ENCODE data around the gene ZNF205. TPM values are rescaled to one million over a fixed set of nuclear protein-coding genes. Genes with fewer than 3 reads are reported as not detected.
"Not testable (repeated sequence)": the region's sequence is repeated elsewhere in the genome, so short reads cannot be mapped to it uniquely, and the experiment has no call there.

ZNF205 gene
- total RNA-seq, 1 donor from 2014 or later: 15.4 TPM

DNA sequence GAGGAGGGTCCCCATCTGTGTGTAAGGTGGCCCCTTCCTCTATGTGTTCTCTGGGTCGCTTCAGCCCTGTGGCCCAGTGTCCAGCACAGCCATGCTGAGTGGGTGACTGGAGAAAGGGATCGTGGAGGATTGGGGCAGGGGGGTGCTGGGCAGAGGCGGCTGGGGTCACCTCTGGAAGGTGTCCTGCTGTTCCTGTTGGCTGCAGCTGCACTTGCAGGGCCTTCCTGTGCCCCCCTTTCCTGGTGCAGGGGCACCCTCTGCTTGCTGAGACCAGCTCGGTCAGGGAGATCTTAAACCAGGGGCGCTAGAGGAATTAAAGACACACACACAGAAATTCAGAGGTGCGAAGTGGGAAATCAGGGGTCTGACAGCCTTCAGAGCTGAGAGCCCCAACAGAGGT lies 35.8 kb upstream of the ZNF205 start:
- Histone ChIP-seq H3K27ac (ENCODE audit: low read depth, low read length) (no peak overlapping the region), H4K20me1 (ENCODE audit: insufficient read depth, low read length) (no peaks in the 10 kb centered on the region), H3K27me3 (ENCODE audit: insufficient read depth, low read length) (peaks cover 24% of the 10 kb centered on the region), H3K4me2 (ENCODE audit: low read length) (no peak overlapping the region), H3K4me1 (ENCODE audit: insufficient read depth, low read length) (no peaks in the 10 kb centered on the region), H3K36me3 (ENCODE audit: insufficient read depth, low read length) (no peaks in the 10 kb centered on the region), H3K79me2 (ENCODE audit: insufficient read depth, low read length) (no peaks in the 10 kb centered on the region), H3K4me3 (ENCODE audit: insufficient read depth, low read depth, low read length) (no peak overlapping the region), H3K9me3 (ENCODE audit: insufficient read depth, low read depth, low read length) (no peaks in the 10 kb centered on the region), H2AFZ (ENCODE audit: low read depth, low read length) (no peak overlapping the region), H3K9ac (ENCODE audit: low read length) (no peak overlapping the region)
- Mint-ChIP-seq H3K4me3 (ENCODE audit: unreplicated experiment) (no peak overlapping the region), H3K27me3 (ENCODE audit: low read depth, unreplicated experiment) (peaks cover 47% of the 10 kb centered on the region), H3K4me1 (ENCODE audit: low read depth, unreplicated experiment) (no peaks in the 10 kb centered on the region), H3K9me3 (ENCODE audit: unreplicated experiment) (peaks cover 13% of the 10 kb centered on the region), H3K27ac (ENCODE audit: unreplicated experiment) (no peak overlapping the region), H3K36me3 (ENCODE audit: low read depth, unreplicated experiment) (no peaks in the 10 kb centered on the region)
- no peak for DNase-seq (ENCODE audit: low read depth)
- FAIRE-seq: no peak
- TF ChIP-seq CTCF (IDR thresholded peaks at IDR 0.05; ENCODE audit: insufficient read depth, low read depth, low read length) (no peak), EZH2 (IDR thresholded peaks at IDR 0.05; ENCODE audit: insufficient read depth, low read length) (no peak)

DNA sequence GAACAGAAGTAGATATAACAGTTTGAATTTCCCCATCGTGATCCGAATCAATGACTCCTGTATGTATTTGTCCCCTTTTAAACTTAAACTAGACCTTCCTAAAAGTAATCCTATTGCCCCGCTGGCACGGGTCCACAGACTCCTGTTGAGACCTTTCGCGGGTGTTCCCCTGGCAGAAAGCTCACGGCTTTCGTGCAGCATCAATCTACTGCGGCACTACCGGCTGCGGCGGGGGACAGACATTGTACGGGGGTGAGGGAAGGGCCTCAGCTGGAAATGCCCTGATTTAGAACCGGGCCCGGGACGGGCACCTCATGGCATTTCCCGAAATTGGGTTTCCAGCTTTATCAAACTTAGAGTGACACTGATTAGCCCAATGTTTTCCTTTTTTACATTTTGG lies 32.4 kb upstream of the ZNF205 start:
- Histone ChIP-seq H2AFZ (ENCODE audit: low read depth, low read length) (no peak overlapping the region), H3K4me1 (ENCODE audit: insufficient read depth, low read length) (no peaks in the 10 kb centered on the region), H3K79me2 (ENCODE audit: insufficient read depth, low read length) (no peaks in the 10 kb centered on the region), H4K20me1 (ENCODE audit: insufficient read depth, low read length) (no peaks in the 10 kb centered on the region), H3K36me3 (ENCODE audit: insufficient read depth, low read length) (no peaks in the 10 kb centered on the region), H3K9ac (ENCODE audit: low read length) (no peak overlapping the region), H3K27ac (ENCODE audit: low read depth, low read length) (no peak overlapping the region), H3K4me2 (ENCODE audit: low read length) (no peak overlapping the region), H3K27me3 (ENCODE audit: insufficient read depth, low read length) (peaks cover 22% of the 10 kb centered on the region), H3K9me3 (ENCODE audit: insufficient read depth, low read depth, low read length) (no peaks in the 10 kb centered on the region), H3K4me3 (ENCODE audit: insufficient read depth, low read depth, low read length) (no peak overlapping the region)
- Mint-ChIP-seq H3K9me3 (ENCODE audit: unreplicated experiment) (peaks cover 11% of the 10 kb centered on the region), H3K4me1 (ENCODE audit: low read depth, unreplicated experiment) (no peaks in the 10 kb centered on the region), H3K27me3 (ENCODE audit: low read depth, unreplicated experiment) (peaks cover 27% of the 10 kb centered on the region), H3K4me3 (ENCODE audit: unreplicated experiment) (no peak overlapping the region), H3K36me3 (ENCODE audit: low read depth, unreplicated experiment) (no peaks in the 10 kb centered on the region), H3K27ac (ENCODE audit: unreplicated experiment) (no peak overlapping the region)
- no peak for TF ChIP-seq CTCF (IDR thresholded peaks at IDR 0.05; ENCODE audit: insufficient read depth, low read depth, low read length)
- no peak for TF ChIP-seq EZH2 (IDR thresholded peaks at IDR 0.05; ENCODE audit: insufficient read depth, low read length)
- FAIRE-seq (no peak), DNase-seq (ENCODE audit: low read depth) (no peak)

DNA sequence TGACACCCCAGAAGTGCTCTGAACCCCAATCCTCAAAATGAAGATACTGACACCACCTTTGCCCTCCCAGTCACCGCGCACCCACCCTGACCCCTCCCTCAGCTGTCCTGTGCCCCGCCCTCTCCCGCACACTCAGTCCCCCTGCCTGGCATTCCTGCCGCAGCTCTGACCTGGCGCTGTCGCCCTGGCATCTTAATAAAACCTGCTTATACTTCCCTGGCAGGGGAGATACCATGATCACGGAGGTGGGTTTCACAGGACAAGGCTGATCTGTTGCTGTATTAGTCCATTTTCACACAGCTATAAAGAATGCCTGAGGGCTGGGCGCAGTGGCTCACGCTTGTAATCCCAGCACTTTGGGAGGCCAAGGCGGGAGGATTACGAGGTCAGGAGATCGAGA lies 30.4 kb upstream of the ZNF205 start:
- H3K4me1 ChIP-seq (ENCODE audit: insufficient read depth, low read length); H3K4me3 ChIP-seq (ENCODE audit: insufficient read depth, low read depth, low read length); H3K27ac Mint-ChIP-seq (ENCODE audit: unreplicated experiment); H3K4me1 Mint-ChIP-seq (ENCODE audit: low read depth, unreplicated experiment); DNase-seq (ENCODE audit: low read depth); H3K9ac ChIP-seq (ENCODE audit: low read length); H3K79me2 ChIP-seq (ENCODE audit: insufficient read depth, low read length); FAIRE-seq; H2AFZ ChIP-seq (ENCODE audit: low read depth, low read length); H3K9me3 ChIP-seq (ENCODE audit: insufficient read depth, low read depth, low read length); H3K9me3 Mint-ChIP-seq (ENCODE audit: unreplicated experiment); H3K4me3 Mint-ChIP-seq (ENCODE audit: unreplicated experiment); H3K36me3 Mint-ChIP-seq (ENCODE audit: low read depth, unreplicated experiment); H3K27ac ChIP-seq (ENCODE audit: low read depth, low read length); H3K4me2 ChIP-seq (ENCODE audit: low read length); H3K36me3 ChIP-seq (ENCODE audit: insufficient read depth, low read length); H4K20me1 ChIP-seq (ENCODE audit: insufficient read depth, low read length): not testable (repeated sequence)
- peaks cover 17% of the 10 kb centered on the region for H3K27me3 Mint-ChIP-seq (ENCODE audit: low read depth, unreplicated experiment)
- H3K27me3 ChIP-seq (ENCODE audit: insufficient read depth, low read length): peaks cover 22% of the 10 kb centered on the region

DNA sequence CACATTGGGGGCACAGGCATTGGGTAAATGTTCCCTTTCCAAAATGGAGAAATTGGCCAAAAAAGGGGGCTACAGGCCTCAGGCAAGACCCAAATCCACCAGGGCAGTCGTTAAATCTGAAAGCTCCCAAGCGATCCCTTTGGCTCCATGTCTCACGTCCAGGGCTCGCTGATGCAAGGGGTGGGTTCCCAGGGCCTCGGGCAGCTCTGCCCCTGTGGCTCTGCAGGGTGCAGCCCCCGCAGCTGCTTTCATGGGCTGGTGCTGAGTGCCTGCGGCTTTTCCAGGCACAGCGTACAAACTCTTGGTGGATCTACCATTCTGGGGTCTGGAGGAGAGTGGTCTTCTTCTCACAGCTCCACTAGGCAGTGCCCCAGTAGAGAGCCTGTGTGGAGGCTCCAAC lies 29.0 kb upstream of the ZNF205 start:
- H3K9me3 ChIP-seq (ENCODE audit: insufficient read depth, low read depth, low read length); H3K36me3 Mint-ChIP-seq (ENCODE audit: low read depth, unreplicated experiment); H3K36me3 ChIP-seq (ENCODE audit: insufficient read depth, low read length); H3K4me2 ChIP-seq (ENCODE audit: low read length); H3K9me3 Mint-ChIP-seq (ENCODE audit: unreplicated experiment); FAIRE-seq; DNase-seq (ENCODE audit: low read depth); H3K4me1 Mint-ChIP-seq (ENCODE audit: low read depth, unreplicated experiment); H3K9ac ChIP-seq (ENCODE audit: low read length); H3K79me2 ChIP-seq (ENCODE audit: insufficient read depth, low read length); H3K4me1 ChIP-seq (ENCODE audit: insufficient read depth, low read length); H3K27ac ChIP-seq (ENCODE audit: low read depth, low read length); H4K20me1 ChIP-seq (ENCODE audit: insufficient read depth, low read length); H3K4me3 Mint-ChIP-seq (ENCODE audit: unreplicated experiment); H2AFZ ChIP-seq (ENCODE audit: low read depth, low read length); H3K27ac Mint-ChIP-seq (ENCODE audit: unreplicated experiment); H3K4me3 ChIP-seq (ENCODE audit: insufficient read depth, low read depth, low read length): not testable (repeated sequence)
- H3K27me3 ChIP-seq (ENCODE audit: insufficient read depth, low read length): peaks cover 20% of the 10 kb centered on the region
- peaks cover 24% of the 10 kb centered on the region for H3K27me3 Mint-ChIP-seq (ENCODE audit: low read depth, unreplicated experiment)
